GM18520 (cell line): Measurements from ENCODE around the gene COL23A1.

Experiments used
- ATAC-seq: cut with Tn5 transposase; IDR thresholded peaks from one replicate; pipeline ENCODE4 v1.9.1; 2021; ENCODE audit not compliant: unreplicated experiment

The COL23A1 gene

DNA sequence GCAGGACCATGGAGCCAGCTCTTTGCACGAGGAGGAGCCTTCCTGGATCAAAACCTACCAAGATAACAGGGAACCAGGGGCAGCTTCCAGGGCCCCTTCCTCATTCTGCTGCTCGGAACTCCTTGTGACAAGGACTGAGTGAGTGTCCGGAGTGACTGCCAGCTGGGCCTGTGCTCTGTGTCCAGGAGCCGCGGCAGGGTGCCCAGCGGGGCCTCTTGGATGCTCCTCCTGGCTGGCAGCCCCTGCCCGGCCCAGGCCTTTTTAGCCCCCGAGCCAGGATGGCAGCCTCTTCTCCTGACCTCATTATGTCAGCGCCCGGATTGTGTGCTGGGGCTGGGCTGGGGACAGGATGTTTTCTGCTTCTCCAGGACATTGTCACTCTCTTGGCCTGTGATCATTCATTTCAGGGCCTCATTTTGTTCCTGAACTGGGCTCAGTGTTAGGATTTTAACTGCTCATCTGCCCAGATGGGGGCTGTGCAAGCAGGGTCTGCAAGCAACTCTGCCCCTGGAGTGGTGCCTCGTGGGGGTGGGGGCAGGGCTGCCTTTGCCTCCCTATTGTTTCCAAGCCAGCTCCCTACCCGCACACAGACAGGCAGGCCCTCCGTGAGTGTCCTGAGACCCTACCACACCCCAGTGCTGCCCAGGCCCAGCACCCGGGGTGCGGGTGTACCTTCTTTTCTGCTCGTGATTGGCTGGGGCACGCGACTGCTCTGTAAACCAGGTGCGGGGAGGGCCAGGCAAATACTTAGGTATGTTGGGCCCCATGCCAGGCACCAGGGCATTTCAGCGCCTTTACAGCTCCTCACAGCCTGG, 161.6 kb downstream of the COL23A1 start:
- ATAC-seq: no peak

DNA sequence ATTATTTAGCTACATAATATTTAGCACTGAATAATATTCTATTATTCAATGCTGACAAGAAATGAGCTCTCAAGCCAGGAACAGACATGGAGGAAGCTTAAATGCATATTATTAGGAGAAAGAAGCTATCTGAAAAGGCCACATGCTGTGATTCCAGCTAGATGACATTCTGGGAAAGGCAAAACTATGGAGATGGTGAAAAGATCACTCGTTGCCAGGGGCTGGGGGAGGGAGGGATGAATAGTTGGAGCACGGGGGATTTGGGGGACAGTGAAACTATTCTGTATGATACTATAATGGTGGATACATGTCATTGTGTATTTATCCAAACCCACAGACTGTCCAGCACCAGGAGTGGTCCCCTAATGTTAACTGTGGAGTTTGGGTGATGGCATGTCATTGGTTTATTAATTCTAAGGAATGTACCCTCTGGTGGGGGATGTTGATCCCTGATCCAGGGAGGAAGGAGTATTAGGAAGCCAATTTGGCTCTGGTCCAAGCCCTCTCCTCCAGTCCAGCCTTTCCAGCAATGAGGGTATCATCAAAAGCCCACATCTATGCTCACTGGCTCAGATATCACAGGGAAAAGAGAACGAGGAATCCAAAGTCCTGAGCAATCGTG, 162.5 kb downstream of the COL23A1 start:
- no peak for ATAC-seq

DNA sequence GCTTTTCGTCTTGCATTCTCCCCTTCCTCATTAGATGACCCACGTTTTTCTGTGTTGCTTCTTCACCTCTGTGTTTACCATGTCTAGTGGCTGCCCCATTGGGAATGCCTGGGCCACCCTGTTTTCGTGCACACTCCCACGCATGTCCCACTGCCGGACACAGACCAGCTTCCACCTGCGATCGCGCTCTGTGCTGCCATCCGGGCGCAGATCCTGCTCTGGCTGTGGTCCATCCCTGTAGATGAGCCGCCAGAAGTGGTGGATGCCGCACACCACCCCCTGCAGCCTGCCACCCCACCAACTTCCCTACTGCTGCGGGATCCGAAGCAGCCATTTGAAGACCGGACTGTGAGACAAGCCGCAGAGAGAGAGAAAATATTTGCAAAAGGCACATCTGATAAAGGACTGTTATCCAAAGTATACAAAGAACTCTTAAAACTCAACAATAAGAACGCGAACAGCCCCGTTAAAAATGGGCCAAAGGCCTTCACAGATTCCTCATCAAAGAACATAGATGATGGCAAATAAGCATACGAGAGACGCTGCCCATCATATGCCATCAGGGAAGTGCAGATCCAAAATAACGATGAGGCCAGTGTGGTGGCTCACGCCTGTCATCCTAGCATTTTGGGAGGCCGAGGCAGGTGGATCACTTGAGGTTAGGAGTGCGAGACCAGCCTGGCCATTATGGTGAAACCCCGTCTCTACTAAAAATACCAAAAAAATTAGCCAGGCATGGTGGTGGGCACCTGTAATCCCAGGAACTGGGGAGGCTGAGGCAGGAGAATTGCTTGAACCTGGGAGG, 163.7 kb downstream of the COL23A1 start:
- ATAC-seq: no peak

DNA sequence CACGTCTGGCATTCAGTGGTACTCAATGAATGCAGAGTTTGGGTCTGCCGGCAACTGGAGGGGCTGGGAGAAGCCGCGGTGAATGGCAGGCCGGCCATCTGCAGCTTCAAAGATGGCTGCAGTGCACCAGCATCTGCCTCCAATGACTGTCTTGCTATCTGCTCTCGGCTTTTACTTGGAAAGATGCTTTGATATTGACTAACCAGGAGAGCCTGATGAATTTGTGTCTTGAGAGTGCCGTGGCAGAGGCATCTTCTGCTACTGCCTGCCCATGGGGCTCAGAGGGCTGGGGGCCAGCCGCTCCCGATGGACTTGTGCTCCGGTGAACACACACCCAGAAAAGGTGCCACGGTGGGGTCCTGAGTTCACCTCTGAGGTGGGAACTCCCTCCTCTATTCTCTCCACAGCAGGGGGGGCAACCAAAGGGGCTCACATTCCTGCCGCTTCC, 164.5 kb downstream of the COL23A1 start:
- no peak for ATAC-seq

DNA sequence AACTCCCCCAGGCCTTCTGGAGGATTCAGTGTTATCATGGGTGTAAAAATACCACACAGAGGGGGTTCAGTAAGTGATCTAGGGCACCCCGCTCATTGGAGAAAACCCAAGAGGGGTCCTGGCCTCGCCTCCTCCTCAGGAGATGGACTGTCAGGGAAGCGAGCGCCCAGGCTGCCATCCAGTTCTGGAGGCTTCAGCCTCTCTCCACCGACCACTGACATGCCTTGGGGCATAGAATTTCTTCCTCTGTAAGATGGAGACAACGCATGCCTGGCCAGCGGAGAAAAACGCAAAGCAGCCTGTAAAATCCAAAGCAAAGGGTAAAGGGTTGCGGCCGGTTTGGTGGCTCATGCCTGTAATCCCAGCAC, 165.4 kb downstream of the COL23A1 start:
- ATAC-seq: no peak

DNA sequence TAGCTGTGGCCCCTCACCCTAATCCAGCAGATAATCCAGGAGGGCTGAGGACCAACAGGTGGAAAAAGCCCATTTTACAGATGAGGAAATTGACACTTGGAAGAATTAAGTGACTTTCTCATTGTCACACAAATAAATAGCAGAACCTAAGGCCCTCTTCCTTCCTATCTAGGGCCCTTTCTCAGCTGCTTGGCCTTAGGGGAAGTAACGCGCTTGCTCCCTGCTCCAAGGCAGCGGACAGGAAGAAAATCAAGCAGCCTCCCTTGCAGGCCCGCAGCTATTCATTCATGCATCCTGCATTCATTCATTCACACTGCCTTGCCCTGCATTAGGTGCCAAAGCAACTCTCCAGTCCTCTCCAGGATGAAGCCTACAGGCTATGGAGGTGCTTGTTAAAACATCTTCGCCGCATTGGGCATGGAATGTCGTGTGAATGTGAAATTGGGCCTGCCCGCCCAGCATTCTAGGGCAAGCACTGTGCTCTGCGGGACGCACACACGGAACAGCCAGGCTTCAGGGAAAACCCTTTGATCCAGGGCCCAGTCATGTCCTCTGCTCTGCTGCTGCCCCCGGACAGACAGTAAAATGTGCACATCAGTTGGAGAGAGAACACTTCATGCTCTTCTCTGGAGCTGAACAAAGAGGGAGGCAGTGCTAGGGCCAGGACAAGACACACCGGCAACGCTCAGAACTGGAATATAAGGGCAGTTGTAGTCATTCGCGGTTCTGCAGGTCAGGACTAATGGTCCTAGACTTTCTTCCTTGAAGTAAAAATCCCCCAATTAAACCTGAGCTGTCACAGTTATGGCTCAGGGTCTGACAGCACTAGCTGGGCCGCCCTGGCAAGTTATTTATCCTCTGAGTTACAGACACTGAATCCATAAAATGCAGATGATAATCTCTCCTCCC, 166.0 kb downstream of the COL23A1 start:
- no peak for ATAC-seq

DNA sequence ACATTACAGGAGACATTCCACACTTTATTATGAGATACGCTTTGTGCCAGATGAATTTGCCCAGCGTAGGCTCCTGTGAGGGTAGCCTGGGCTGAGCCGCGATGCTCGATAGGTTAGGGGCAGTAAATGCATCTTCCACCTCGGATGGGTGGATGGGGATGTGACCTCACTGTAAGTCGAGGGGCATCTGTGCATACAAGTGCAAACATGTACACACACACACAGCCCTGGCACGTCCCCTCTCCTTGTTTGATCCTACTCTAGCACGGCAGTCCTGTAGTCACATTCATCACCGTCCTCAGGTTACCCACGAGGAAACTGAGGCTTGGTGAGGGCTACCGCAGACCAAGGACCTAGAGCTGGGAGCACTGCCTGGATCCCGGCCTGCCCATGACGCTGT, 166.8 kb downstream of the COL23A1 start:
- ATAC-seq: no peak

DNA sequence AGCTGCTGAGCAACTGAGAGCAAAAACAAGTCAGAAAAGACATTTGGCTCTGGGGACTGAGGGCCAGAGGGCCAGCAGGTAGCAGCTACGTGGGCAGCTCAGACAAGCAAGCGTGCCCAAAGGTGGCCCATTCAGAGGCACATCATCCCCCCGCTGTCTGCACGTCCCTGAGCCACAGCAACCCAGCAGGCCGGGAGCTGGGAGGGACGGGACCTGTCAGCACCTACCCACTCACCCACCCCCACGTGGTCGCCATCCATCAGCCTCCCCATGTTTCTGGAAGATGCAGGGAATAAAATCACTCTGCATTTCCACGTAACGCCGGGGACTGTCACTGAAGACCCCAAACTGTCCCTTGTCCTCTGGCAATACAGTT, 167.8 kb downstream of the COL23A1 start:
- ATAC-seq: no peak

DNA sequence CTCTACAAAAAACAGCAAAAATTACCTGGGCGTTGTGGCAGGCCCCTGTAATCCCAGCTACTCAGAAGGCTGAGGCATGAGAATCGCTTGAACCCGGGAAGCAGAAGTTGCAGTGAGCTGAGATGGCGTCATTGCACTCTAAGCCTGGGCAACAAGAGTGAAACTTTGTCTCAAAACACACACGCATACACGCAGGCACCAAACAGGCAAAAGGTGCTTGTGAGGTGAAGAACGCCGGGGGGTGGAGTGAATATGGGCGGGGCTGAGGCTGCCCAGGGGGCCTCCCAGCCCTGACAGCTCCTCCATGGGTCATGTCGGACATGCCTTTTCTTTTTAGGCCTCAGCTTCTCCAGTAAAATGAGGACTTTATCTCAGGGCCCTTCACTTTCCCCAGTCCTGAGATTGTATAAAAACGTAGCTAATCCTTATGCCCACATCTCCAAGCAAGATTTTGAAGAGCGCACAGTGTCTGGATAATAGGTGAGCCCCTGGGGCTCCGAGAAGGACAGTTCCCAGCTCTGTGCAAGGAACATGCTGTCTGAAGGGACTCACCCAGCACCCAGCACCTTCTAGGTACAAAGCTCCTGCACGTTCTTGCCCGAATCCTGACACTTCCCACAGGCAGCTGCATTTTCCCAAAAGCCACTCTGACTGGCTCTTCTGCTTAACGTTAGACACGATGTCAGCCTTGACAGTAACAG, 168.3 kb downstream of the COL23A1 start:
- no peak for ATAC-seq

DNA sequence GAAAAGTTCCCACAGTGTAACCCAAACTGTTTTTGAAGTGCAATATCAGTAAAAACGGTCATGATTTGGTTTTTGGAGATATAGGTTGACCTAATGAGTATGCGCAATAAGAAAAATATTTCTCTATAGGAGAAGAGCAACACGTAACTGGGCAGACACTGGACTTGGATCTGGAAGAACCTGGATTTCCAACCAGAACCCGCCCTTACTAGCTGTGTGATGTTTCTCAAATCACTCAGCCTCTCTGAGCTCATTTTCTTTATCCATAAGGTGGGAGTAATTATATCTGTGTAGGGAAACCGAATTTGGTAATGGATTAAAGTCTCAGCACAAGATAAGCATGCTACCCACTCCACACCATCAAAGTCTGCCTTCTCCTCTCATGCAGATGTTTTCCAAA, 169.1 kb downstream of the COL23A1 start:
- ATAC-seq: no peak

DNA sequence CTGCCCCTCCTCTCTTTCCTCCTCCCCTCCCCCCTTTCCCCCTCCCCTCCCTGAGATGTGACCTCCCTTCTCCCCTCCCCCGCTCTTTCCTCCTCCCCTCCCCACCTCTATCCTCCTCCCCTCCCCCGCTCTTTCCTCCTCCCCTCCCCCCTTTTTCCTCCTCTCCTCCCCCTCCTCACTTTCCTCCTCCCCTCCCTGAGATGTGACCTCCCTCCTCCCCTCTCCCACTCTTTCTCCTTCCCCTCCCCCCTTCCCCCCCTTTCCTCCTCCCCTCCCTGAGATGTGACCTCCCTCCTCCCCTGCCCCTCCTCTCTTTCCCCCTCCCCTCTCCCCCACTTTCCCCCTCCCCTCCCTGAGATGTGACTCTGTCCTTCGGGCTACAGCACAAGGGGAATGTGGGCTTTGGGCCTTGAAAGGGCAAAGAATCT, 169.8 kb downstream of the COL23A1 start:
- no peak for ATAC-seq

DNA sequence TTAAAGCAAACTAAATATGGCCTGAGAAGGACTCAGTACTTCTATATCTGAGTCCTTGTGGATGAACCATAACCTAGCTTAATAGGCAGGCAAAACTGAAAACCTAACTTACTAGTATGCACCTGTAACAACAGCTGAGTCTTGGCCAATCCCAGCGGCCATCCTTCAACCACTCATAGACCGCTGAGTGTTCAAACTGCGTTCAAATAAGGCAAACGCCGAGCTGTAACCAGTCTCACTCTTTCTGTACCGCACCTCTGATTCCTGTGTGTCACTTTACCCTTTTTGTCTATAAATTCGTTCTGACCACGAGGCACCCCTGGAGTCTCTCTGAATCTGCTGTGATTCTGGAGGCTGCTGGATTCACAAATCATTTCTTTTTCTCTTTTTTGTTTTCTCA, 170.5 kb downstream of the COL23A1 start:
- no peak for ATAC-seq

DNA sequence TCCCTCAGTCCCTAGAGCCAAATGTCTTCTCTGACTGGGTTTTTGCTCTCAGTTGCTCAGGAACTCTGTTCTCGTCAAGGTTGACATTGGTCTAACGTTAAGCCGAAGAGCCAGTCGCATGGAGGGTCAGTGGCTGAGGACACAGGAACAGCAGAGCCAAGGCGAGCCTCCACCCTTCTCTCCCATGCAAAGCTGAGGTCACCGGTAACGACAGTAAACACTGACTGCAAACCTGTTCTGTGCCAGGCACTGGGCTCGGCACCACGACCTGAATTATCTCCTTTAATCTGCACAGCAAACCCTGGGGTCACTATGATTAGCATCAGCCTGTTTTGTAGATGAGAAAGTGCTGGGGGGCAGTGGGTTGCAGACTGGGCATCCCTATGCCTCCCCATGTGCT, 171.0 kb downstream of the COL23A1 start:
- ATAC-seq: no peak

DNA sequence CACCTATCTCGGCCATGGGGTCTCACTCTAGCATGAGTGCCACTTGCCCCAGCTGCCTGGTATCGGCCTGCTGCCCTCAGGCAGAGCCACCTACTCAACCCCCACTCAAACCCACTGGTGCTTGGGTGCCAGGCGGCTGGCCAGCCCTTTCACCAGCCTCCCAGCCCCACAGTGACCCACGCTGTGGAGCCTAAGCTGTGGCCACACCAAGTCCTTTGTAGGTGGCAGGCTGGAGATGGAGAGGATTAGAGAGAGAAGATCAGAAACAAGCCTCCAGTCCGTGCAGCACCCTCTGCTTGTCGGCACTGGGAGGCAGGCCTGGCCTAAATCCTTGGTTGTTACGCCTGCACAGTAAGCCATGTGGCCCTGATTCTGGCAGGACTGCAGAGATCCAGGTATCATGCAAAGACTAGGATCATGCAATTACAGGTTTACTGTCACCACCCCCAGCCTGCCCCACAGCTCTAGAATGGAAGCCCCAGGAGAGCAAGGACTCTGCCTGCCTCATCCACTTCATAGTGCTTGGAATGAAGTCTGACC, 171.7 kb downstream of the COL23A1 start:
- ATAC-seq: no peak

DNA sequence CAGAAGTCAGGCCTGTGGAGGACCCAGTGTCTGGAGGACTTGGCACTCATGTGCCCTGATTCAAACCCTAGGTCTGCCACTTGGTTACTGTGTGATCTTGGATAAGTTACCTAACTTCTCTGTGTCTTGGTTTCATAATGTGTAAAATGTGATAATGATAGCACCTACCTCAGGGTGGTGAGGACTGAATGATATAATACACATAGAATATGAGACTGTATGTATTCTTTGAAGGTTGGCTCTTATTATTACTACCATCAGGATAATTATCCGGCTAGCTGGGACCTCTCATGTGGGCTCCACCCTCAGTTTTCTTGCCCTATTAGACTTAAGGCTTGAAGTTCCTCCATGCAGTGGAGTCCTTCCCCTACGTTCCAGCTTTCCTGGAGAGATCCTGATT, 172.2 kb downstream of the COL23A1 start:
- ATAC-seq: no peak

DNA sequence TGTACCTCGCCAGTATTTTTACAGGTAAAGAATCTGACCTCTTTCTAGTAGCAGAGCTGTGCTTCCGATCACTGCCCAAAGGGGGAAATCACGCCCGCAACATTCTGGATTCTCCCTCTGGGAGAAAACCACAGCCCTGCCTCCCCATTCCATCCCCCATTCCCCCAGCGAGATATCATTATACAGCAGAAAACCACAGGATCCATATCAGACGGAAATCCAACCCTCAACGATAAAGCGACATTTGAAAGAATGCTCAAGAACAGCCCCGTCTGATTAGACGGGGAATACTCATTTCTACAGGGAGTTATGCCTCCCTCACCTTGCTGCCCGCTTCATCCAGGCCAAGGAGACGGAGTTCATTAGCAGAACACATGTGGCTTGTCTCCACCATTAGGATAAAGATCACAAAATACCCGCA, 172.8 kb downstream of the COL23A1 start:
- no peak for ATAC-seq

DNA sequence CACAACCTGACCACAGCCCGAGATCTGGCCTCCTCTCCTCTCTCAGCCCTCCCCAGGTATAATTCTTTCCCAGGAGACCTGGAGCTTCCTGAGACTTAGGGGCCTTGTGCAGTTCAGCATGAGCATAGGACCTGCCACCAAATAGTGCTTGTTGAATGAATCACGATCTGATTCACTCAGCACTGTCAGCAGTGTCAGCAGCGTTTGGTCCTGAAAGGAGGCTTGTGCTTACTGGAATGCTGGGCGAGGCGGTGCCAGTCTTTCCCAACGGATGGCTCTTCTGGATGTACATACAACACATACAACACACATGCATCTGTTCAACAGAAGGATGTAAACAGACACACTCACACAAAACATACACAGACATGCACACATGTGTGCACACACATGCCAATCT, 173.3 kb downstream of the COL23A1 start:
- ATAC-seq: no peak

DNA sequence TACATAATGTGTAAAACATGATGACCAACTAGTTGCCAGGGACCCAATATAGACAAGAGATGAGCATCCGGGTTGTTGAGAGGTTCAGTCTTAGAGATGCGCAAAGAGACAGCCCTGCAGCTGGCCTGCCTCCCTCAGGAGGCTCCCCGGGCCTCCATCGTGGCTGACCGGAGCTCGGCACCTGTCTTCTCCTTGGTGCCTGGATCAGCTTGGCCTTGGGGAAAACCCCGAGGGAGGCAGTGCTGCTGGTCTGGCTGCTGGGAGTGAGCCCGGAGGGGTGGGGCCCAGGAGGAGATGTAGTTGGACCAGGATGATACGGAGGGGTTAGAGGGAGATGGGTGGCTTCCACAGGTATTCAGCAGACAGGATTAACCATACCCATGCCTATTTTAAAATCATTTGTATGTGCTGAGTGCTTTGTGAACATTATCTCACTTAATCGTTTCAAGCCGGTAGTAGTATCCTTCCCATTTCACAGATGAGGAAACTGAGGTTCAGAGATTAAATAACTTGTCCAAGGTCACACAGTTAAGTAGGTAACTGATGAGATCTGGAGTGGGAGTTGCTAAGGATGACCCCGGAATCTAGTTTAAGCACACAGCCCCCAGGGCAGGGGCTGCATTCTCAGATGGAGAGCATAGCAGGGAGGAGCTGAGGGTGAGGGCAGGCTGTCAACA, 173.8 kb downstream of the COL23A1 start:
- ATAC-seq: no peak

DNA sequence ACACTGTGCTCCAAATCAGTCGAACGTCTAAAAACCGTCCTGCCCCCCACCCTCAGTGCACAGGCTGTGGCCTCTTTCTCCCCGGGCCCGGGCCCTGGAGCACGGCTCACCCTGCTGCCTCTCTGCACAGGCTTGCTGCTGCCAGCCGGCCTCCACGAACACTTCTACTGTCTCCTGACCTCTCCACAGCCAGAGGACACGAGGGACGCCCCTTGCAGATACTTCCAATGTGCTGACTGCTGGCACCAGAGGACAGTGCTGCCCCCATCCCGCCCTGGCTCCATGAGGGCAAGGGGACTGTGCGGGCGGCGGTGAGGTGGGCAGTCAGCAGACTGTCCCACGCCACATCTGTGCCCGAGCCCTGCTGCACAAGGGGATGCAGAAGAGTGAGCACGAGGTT, 174.8 kb downstream of the COL23A1 start:
- ATAC-seq: no peak
